Measurements from ENCODE around the gene SEC11A. TPM values are rescaled to one million over a fixed set of nuclear protein-coding genes. Genes with fewer than 3 reads are reported as not detected.
"Not testable (repeated sequence)": the region's sequence is repeated elsewhere in the genome, so short reads cannot be mapped to it uniquely, and the experiment has no call there.

Gene SEC11A
- total RNA-seq, 1 donor from 2014 or later, result 142 TPM

GRCh38 chr15:84645496-84645895, 70.4 kb downstream of the SEC11A start:
- no peak for DNase-seq (ENCODE audit: low spot score)

- DNase-seq (ENCODE audit: low spot score), result no peak
Measured at GRCh38 chr15:84643838-84644237, 72.1 kb downstream of the SEC11A start.

- DNase-seq (ENCODE audit: low spot score), result not testable (repeated sequence)
Measured at GRCh38 chr15:84642640-84643039, 73.3 kb downstream of the SEC11A start.

- not testable (repeated sequence) for DNase-seq (ENCODE audit: low spot score)
Measured at GRCh38 chr15:84641871-84642270, 74.1 kb downstream of the SEC11A start.

GRCh38 chr15:84638103-84638502, 77.8 kb downstream of the SEC11A start:
- DNase-seq (ENCODE audit: low spot score), result no peak

- no peak for DNase-seq (ENCODE audit: low spot score)
Measured at GRCh38 chr15:84634228-84634837, 81.6 kb downstream of the SEC11A start.

GRCh38 chr15:84633311-84634227, 82.4 kb downstream of the SEC11A start:
- DNase-seq (ENCODE audit: low spot score), result peak; percentile 92

GRCh38 chr15:84631706-84632272, 84.2 kb downstream of the SEC11A start:
- no peak for DNase-seq (ENCODE audit: low spot score)

GRCh38 chr15:84629033-84629432, 86.9 kb downstream of the SEC11A start:
- no peak for DNase-seq (ENCODE audit: low spot score)

- no peak for DNase-seq (ENCODE audit: low spot score)
Measured at GRCh38 chr15:84625123-84625522, 90.8 kb downstream of the SEC11A start.

- DNase-seq (ENCODE audit: low spot score), result no peak
Measured at GRCh38 chr15:84624359-84624758, 91.6 kb downstream of the SEC11A start.

GRCh38 chr15:84621358-84621979, 94.5 kb downstream of the SEC11A start:
- DNase-seq (ENCODE audit: low spot score), result no peak

GRCh38 chr15:84620626-84621025, 95.3 kb downstream of the SEC11A start:
- DNase-seq (ENCODE audit: low spot score), result no peak

Other genes starting within 250 kb of the SEC11A start
- gene ZSCAN2, start 115.1 kb downstream of the SEC11A start, total RNA-seq, result 7.9 TPM
- 20.3 TPM for gene WDR73, start 61.9 kb downstream of the SEC11A start, total RNA-seq
- gene NMB, start 57.9 kb downstream of the SEC11A start, total RNA-seq, result 67.0 TPM
- gene ZNF592, start 32.5 kb upstream of the SEC11A start, total RNA-seq, result 30.1 TPM
- gene ALPK3, start 101.2 kb upstream of the SEC11A start, total RNA-seq, result 2.7 TPM
- gene SLC28A1, start 168.5 kb upstream of the SEC11A start, total RNA-seq, result 0.19 TPM